ENCODE data around the gene RIPOR1.
"Not testable (repeated sequence)": the region's sequence is repeated elsewhere in the genome, so short reads cannot be mapped to it uniquely, and the experiment has no call there.

The RIPOR1 gene

DNA sequence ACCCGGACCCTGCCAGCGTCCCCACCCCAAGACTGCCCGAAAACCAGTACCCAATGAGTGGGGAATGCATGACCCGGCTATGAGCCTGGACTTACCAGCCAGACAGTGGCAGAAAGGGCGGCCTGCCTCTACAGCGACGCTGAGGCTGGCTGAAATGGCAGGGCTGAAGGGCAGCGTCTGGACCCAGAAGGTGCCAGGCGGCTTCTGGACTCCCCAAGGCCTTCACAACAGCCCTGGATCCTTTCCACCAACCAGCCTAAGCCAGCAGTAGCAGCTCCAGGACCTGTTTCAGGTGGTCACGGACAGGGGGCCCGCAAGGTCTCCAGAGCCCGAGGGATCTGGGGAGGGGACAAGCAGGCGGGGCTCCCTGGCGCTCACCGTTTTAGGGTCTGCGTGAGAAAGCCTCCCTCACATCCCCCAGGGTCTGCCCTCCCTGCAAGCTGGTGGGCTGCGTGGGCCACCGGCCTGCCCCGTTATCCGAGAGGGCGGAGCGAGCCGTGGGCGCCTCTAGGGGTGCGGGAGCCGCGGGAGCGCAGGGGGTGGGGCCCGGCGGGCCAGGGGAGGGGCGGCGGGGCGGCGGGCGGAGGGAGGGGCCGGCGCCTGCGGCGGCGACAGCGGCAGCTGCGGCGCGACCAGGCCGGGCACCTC is at the start of gene RIPOR1:
RIPOR1 (plus strand) TSS at position 608 of the 648 bp plus-strand sequence. CDS start 9,618 bp downstream, outside the sequence.
- no peak for DNase-seq

DNA sequence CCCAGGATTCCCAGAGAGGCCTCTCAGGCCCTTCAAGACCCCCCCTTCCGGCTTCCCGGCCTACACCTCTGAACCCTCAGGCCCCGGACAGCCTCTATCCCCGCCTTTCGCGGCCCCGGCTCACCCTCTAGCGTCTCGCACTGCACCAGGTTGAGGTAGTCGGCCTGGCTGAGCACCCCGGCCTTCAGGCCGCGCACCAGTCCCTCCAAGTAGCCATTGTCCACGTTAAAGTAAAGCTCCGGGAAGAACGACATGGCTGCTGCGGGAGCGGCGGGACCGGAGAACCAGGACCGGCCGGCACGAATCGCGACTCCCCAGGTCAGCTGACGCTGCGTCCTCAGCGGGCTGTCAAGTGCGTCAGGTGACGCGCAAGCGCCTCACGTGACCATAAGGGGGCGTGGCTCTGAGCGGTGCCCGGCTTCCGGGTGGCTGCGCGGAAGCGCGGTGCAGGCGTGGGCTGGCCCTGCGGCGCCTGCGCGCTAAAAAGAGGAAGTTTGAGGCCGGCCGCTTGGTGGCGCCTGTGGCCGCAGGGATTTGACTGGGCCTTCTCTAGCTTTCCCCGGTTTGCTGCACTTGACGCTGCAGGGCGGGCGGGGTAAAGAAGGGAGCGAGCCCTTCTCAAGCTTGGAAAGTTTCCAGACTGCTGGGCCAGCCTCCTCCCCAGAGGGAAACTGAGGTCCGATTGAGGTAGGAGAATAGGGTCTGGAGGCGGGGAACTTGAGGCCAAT is 47.6 kb upstream of the RIPOR1 start, which contains the start of gene ATP6V0D1:
ATP6V0D1 (minus strand) TSS at position 325 of the 728 bp plus-strand sequence; CDS start at position 254, 71 bp downstream.
- peak; percentile 80 for DNase-seq

- no peak for DNase-seq
Observed at GRCh38 chr16:67481561-67482232, 46.9 kb upstream of the RIPOR1 start.

DNA sequence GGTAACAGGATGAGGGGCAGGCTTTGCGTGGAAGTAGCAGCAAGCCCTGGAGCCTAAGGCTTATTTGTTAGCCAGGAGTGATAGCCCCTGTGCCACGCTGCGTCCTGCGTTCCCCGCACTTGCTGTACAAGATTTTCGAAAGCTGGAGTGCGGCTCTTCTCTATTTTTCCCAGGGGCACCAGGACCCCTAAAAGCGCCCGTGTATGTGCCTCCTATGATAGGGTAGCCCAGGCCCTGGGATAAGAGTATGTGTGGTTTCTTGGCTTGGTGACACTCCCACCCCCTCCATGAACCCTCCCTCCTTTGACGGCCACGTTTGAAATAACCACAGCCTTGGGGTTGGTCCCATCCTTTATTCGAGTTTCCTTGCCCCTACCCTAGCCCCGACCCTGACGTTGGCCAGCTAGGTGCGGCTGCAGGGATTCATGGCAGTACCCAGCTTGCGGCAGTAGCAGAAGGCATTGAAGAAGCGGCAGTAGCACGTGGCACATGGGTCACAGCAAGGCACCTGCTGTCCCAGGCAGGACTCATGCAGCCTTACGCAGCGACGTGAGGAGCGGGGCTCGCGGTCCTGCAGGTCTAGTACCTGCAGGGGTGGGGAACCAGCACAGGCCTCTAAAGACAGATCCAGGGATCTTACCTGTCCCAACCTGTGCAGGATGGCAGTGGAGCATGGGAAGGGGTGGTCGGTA is 46.2 kb upstream of the RIPOR1 start:
- DNase-seq: no peak

GRCh38 chr16:67483150-67483549 is 45.5 kb upstream of the RIPOR1 start, which contains the start of gene AGRP:
TSS of gene AGRP (minus strand) at chr16:67483547. CDS start at chr16:67483398, 149 bp downstream.
- DNase-seq: no peak

DNA sequence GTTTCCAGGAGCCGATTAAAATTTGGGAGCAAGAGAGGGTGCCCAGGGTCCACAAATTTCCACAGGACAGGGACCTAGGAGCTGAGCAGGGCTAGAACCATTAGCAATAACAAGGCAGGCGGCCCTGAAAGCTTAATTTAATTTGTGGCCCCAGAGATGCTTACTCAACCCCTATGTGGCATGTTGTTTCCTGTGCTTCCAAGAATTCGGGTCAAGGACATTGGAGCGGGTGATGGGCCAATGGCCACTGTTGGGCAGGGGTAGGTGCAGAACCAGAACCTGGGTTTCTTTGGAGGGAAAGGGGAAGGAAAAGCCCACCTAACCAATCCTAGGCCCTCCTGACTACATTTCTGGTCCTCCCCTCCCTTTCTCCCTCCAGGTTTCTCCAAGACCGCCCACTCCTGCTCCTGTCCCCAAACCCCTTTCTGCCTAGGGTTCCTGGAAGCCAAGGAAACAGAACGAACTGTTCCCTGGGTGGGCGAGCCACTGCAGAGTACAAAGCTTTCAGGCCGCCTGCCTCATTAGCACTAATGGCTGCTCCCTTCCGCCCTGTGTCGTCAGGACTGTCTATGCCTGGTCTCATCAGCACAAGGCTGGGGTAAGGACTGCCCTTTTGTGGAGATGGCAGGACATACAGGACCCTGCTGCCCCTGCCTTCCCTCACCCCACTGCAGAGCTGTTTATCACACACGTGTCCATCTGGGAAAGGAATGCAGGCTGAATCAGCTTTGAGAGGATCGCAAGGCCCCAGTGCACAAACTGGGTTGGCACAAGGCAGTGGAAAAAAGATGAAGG is 44.7 kb upstream of the RIPOR1 start:
- DNase-seq: no peak

- DNase-seq: no peak
Observed at GRCh38 chr16:67486805-67487204, 41.8 kb upstream of the RIPOR1 start.

- not testable (repeated sequence) for DNase-seq
Observed at GRCh38 chr16:67487561-67487960, 41.1 kb upstream of the RIPOR1 start.

- no peak for DNase-seq
Observed at GRCh38 chr16:67489401-67490083, 39.1 kb upstream of the RIPOR1 start.

DNA sequence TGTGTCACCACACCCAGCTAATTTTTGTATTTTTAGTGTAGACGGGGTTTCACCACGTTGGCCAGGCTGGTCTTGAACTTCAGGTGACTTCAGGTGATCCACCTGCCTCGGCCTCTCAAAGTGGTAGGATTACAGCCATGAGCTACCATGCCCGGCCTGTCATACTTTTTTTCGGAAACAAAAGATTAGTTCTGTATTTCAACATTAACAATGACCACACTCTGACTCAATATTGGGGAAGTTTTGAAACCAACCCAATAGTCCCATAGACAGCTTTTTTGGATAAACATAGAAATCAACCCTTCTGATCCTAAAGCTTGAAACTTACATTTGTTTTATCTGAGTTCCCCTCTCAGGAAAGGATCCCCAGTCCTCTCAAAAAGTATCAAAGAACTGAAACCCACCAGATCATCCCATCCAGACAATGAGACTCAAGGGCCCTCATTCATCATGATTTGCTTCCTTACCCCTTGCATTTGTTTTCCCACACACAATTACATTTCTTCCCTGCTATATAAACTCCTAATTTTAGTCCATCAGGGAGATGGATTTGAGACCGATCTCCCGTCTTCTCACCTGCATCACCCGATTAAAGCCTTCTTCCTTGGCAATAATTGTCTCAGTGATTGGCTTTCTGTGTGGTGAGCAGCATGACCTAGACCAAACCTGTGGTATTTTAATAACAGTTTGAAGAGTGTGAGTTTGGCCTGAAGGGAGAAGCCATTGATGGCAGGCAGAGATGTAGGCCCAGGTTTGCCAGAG is 38.1 kb upstream of the RIPOR1 start:
- no peak for DNase-seq

- no peak for DNase-seq
Observed at GRCh38 chr16:67499106-67499505, 29.5 kb upstream of the RIPOR1 start.

- DNase-seq: no peak
Observed at GRCh38 chr16:67504031-67505021, 24.3 kb upstream of the RIPOR1 start.

- no peak for DNase-seq
Observed at GRCh38 chr16:67506468-67506867, 22.2 kb upstream of the RIPOR1 start.

DNA sequence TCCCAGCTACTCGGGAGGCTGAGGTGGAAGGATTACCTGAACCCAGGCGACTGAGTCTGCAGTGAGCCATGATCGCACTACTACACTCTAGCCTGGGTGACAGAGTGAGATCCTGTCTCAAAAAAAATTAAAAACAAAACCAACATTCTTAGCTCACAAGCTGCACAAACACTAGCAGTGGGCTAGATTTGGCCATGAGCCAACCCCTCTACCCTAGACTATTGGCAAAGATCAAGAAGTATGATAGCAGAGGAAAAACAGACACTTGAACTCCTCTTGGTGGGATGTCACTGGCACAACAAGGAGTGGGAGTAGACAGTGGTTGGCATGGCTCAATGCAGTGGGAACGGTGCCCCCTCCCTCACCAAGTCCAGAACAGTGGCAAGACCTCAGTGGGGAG is 19.6 kb upstream of the RIPOR1 start:
- DNase-seq: no peak

DNA sequence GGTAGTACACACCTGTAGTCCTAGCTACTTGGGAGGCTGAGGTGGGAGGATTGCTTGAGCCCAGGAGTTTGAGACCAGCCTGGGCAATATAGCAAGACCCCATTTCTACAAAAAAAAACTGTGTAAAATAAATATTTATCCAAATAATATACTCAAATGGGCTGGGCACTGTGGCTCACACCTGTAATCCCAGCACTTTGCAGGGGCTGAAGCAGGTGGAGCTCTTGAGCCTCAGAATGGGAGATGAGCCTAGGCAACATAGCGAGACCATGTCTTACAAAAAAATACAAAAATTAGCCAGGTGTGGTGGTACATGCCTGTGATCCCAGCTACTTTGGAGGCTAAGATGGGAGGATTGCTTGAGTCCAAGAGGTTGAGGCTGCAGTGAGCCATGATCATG is 14.7 kb upstream of the RIPOR1 start:
- not testable (repeated sequence) for DNase-seq

- peak; percentile 22 for DNase-seq
Observed at GRCh38 chr16:67514382-67514828, 14.2 kb upstream of the RIPOR1 start.

- DNase-seq: no peak
Observed at GRCh38 chr16:67516296-67517154, 12.1 kb upstream of the RIPOR1 start.

DNA sequence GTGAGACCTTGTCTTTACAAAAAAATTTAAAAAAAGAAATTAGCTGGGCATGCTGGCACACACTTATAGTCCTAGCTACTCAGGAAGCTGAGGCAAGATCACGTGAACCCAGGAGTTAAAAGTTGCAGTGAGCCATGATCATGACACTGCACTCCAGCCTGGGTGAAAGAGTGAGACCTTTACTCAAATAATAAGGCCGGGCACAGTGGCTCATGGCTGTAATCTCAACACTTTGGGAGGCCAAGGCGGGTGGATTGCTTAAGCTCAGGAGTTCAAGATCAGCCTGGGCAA is 11.5 kb upstream of the RIPOR1 start:
- DNase-seq: no peak
